ENCODE results near the gene KCMF1. TPM values are rescaled to one million over a fixed set of nuclear protein-coding genes. Genes with fewer than 3 reads are reported as not detected.

Gene KCMF1
- total and polyA plus RNA-seq, 9 of the 15 experiments (the other 6 are each of a cell fraction or from before 2014, with no cell fraction given), result 6.8 to 88.2 (median 46.5) TPM

DNA sequence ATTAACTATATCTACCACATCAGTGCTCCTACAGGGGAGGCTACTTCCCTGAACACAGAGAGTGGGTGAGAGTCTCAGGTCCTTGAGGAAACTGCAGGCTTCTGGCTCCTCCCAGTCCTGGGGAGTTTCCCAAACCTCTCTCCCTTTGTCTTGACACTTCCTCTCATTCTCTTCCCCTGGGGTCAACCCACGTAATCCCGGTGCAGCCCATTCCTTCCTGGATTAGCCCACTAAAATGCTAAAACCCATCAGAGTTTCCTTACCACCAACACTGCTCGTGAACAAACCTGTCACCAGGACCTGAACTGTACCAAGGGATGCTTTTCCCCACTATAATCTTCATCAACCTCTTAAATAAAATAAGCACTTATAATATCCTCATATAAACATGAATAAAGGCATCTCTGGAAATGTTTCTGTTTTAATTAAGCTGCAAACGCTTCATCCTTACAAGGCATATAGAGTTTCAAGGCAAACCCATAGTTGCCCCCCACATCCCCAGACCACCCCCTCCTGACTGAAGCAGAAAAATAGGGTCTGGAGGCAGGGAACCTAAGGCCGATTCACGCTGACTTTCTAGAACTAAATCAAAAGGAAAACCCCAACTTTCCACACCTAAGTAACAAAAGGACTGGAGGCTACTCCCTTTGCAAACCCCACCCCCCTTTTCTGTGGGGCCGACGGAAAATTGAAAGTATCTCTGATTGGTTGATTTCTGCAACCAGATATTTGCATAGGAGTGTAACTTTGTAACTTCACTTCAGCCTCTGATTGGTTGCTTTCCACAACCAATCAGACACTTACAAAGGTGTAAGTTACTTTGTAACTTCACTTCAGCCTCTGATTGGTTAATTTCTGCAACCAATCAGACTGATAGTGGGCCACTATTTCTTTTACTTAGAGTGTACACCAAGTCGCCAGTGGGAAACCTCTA lies 46.5 kb upstream of the KCMF1 start:
- Histone ChIP-seq H3K9ac (ENCODE audit: insufficient read depth in 1 of 2, low read depth in 2 of 2, low read length in 2 of 2) (no peak overlapping the region), H3K4me3 (no peak overlapping the region), H3K4me2 (ENCODE audit: insufficient read depth, low read length) (no peak overlapping the region; the same call in 1 of the 2 replicates), H3K9me3 (replicated peaks; ENCODE audit: control insufficient read depth, insufficient read depth, low read depth, low read length) (no peaks in the 10 kb centered on the region), H3K79me2 (ENCODE audit: control insufficient read depth, insufficient read depth, low read length) (no peaks in the 10 kb centered on the region), H3K36me3 (ENCODE audit: control insufficient read depth, insufficient read depth, low read length) (no peaks in the 10 kb centered on the region), H2AFZ (ENCODE audit: low read depth, low read length) (peak overlapping the region; percentile 79), H3K9me1 (ENCODE audit: control insufficient read depth, insufficient read depth, low read length) (peaks cover 5% of the 10 kb centered on the region), H3K4me1 (replicated peaks in 1 of 2; ENCODE audit: control insufficient read depth in 2 of 2, insufficient read depth in 2 of 2, low read length in 2 of 2) (peaks cover 13 to 30% of the 10 kb centered on the region in 2 experiments), H4K20me1 (replicated peaks; ENCODE audit: control insufficient read depth, insufficient read depth, low read length) (no peaks in the 10 kb centered on the region), H3K27ac (ENCODE audit: extremely low read depth, low read depth, low read length) (no peak overlapping the region), H3K27me3 (ENCODE audit: control insufficient read depth in 2 of 2, insufficient read depth in 2 of 2, low read length in 2 of 2) (no peaks in the 10 kb centered on the region)
- WGBS (ENCODE audit: insufficient coverage, low coverage, missing lambda C conversion rate), result 40% methylated on average over 9 of the region's 9 CpGs
- in situ Hi-C loops (cut with MboI) (loop anchor here (5.0 to 10.0 kb wide), 2 partner anchors 380 to 427 kb away; no protein-coding TSS in a partner anchor), intact Hi-C loops (cut with micrococcal nuclease) (loop anchor here (1.0 to 10.0 kb wide), 5 partner anchors 18 to 270 kb away; no protein-coding TSS in a partner anchor)
- BruUV-seq (replicated peaks), result no TSS peak
- CTCF ChIA-PET (ENCODE audit: low intra/inter-chr PET ratio), result interaction anchor here (0.5 to 2.0 kb wide), 6 partner anchors 19 to 429 kb away, joined by 3 to 11 read pairs (median 6); partner anchors contain the start of gene TMSB10
- ATAC-seq, result peak; percentile 32
- peak; percentile 18 to 56 (median 30) for DNase-seq (ENCODE audit: extremely low read depth in 1 of 4, low spot score in 3 of 4)
- POLR2A ChIA-PET, result interaction anchor here (2.8 kb wide), 1 partner anchor 17 kb away, joined by 23 read pairs; no protein-coding TSS in a partner anchor
- FAIRE-seq, result no peak
- TF ChIP-seq RBM25 (IDR thresholded peaks at IDR 0.05; ENCODE audit: low read depth, low read length, severe bottlenecking) (peak; percentile 26), STAT5A (IDR thresholded peaks at IDR 0.05; ENCODE audit: borderline replicate concordance, low read length) (no peak), ZNF644 (tag; IDR thresholded peaks at IDR 0.05; ENCODE audit: low read depth) (no peak), ZNF253 (CRISPR knock-in tag; conservative IDR thresholded peaks at IDR 0.05) (no peak), TEAD1 (CRISPR knock-in tag; IDR thresholded peaks at IDR 0.05) (no peak), TCF3 (CRISPR knock-in tag; IDR thresholded peaks at IDR 0.05) (no peak), PML (IDR thresholded peaks at IDR 0.05; ENCODE audit: low read length) (no peak), SMAD1 (IDR thresholded peaks at IDR 0.05; ENCODE audit: low read depth, low read length, partially characterized antibody) (no peak), FOXK2 (conservative IDR thresholded peaks at IDR 0.05 in 1 of 2, IDR thresholded peaks at IDR 0.05 in 1 of 2; ENCODE audit: low read depth in 2 of 2) (no peak), FOS (IDR thresholded peaks at IDR 0.05; ENCODE audit: extremely low read depth, insufficient read length) (peak; percentile 30), BACH1 (tag; IDR thresholded peaks at IDR 0.05) (peak; percentile 63), NFIC (IDR thresholded peaks at IDR 0.05) (no peak), VEZF1 (CRISPR knock-in tag; IDR thresholded peaks at IDR 0.05) (peak; percentile 35; the same call in 1 of the 2 replicates), JUN (IDR thresholded peaks at IDR 0.05; ENCODE audit: borderline replicate concordance, low read depth, low read length) (no peak), JUN (CRISPR knock-in tag; IDR thresholded peaks at IDR 0.05; ENCODE audit: borderline replicate concordance) (no peak), ZNF766 (CRISPR knock-in tag; conservative IDR thresholded peaks at IDR 0.05) (no peak)
- TF ChIP-seq, protein P1, sequence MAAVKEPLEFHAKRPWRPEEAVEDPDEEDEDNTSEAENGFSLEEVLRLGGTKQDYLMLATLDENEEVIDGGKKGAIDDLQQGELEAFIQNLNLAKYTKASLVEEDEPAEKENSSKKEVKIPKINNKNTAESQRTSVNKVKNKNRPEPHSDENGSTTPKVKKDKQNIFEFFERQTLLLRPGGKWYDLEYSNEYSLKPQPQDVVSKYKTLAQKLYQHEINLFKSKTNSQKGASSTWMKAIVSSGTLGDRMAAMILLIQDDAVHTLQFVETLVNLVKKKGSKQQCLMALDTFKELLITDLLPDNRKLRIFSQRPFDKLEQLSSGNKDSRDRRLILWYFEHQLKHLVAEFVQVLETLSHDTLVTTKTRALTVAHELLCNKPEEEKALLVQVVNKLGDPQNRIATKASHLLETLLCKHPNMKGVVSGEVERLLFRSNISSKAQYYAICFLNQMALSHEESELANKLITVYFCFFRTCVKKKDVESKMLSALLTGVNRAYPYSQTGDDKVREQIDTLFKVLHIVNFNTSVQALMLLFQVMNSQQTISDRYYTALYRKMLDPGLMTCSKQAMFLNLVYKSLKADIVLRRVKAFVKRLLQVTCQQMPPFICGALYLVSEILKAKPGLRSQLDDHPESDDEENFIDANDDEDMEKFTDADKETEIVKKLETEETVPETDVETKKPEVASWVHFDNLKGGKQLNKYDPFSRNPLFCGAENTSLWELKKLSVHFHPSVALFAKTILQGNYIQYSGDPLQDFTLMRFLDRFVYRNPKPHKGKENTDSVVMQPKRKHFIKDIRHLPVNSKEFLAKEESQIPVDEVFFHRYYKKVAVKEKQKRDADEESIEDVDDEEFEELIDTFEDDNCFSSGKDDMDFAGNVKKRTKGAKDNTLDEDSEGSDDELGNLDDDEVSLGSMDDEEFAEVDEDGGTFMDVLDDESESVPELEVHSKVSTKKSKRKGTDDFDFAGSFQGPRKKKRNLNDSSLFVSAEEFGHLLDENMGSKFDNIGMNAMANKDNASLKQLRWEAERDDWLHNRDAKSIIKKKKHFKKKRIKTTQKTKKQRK (IDR thresholded peaks at IDR 0.05; ENCODE audit: borderline replicate concordance, low read depth, low read length), result no peak

Measured in K562 (cell line).